ENCODE results near the gene NENF.

The NENF gene

GRCh38 chr1:212482006-212482636 is 49.4 kb downstream of the NENF start:
- peak; percentile 49 for DNase-seq (ENCODE audit: low read depth)

- peak; percentile 47 for DNase-seq (ENCODE audit: low read depth)
Measured at GRCh38 chr1:212482637-212483441, 50.1 kb downstream of the NENF start.

DNA sequence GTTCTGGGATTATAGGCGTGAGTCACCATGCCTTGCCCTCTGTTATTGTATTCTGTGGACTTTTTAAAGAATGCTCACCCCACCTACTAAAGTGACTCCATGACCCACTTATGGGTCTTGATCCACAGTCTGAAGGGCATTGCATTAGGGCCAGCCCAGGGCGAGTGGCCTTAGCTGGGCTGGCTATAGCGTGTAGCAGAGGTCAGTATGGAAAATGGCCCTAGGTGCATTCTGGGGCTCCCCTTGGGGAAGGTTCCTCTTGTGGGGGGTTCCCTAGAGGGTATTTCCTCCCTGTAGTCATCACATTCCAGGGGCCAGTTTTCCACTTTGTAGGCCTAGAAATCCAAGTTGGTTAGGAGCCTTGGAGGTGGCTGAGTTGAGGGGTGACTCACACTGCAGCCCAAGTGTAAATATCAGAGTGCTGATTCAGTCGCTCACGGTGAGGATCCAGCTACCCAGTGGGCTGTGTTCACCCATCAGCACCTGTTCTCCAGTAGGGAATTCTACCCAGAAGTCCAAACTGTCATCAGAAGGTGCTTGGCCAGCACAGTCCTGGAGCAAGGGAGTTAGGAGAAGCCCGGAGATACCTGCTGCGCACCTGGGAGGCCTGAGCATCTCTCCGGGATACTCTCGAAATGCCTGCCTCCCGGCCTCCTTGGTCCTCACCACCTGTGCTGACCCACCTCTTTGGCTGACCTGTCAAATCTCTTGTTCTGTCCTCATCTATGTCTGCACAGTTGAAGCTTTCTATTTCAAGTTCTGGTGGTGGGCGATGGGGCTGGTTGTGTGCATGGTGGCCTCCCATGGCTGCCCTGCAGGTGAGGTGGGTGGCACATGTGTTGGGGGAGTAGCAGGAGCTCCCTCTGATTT is 52.2 kb downstream of the NENF start:
- DNase-seq (ENCODE audit: low read depth), result no peak

DNA sequence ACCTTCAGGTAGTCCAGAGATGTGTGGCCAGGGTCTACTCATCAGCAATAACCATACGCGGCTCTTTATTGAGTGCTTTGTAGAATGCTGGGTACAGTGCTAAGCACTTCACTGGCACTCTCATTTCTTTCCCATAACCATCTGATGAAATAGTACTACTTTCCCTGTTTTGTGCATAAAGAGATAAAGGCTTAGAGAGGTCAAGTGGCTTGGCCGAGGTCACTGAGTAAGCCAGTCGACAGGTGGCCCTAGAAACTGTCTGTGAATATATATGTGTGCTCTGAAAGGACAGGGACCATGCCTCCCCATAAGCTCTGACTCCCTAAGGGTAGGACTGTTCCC is 52.8 kb downstream of the NENF start:
- DNase-seq (ENCODE audit: low read depth), result no peak

GRCh38 chr1:212485913-212486618 is 53.3 kb downstream of the NENF start:
- DNase-seq (ENCODE audit: low read depth), result peak; percentile 54

DNA sequence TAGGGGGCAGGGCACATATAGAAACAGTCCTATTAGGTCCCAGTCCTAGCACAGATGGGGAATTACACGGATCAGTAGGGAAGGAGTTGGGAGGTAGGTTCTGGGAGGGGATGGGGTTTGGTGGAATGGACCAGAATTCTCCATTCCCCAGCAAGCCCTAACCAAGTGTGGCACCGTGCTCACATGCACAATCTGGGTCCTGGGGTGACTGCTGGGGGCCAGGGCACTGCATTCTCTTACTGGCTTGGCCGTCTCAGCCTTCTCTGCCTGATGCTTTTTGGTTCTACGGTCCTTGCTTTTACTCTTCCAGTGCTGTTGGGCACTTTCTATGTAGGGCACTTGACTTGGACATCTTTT is 53.9 kb downstream of the NENF start:
- DNase-seq (ENCODE audit: low read depth), result no peak

GRCh38 chr1:212487286-212487685 is 54.6 kb downstream of the NENF start:
- DNase-seq (ENCODE audit: low read depth), result no peak

DNA sequence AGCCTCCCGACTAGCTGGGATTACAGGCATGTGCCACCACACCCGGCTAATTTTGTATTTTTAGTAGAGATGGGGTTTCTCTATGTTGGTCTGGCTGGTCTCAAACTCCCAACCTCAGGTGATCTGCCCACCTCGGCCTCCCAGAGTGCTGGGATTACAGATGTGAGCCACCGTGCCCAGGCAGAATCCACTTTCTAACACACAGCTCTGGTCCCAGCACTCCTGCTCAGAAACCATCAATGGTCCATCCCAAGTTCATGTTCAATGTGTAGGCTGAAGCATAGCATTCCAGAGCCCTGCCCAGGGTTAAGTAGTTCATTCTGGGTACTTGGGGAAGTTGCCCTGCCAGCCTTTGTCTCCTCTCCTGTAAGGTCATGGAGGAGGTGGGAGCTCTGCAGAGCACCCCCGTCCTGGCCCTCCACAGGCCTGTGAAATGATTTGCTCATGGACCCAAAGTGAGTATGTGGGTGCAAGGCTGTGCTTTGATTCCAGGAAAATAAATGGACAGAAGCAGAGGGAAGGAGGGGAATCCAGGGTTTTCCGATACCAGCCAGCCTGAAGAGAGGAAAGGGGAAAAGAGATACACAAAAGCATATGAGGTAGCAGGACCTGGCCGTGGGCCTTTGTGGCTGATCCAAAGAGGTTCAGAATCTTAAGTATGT is 55.2 kb downstream of the NENF start:
- no peak for DNase-seq (ENCODE audit: low read depth)

- DNase-seq (ENCODE audit: low read depth), result peak; percentile 80
Measured at GRCh38 chr1:212488436-212489283, 55.9 kb downstream of the NENF start.

GRCh38 chr1:212489284-212489859 is 56.7 kb downstream of the NENF start:
- no peak for DNase-seq (ENCODE audit: low read depth)

DNA sequence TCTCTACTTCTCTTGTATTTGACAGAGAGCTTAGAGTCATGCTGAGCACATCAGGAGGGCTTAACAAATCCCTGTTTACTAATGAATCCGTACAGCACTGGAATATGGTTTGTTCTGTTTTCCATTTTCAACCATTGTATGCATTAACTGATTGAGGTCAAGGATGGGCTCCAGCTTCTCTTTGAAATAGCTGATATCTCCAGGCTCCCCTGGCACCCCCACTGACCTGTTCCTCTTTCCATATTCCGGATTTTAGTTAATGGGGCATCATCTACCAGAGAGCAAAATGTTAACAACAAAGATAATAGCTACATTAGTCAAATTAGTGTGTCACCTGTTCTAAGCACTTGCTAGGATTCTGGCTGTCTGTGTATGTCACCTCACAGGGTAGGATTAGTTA is 57.6 kb downstream of the NENF start:
- DNase-seq (ENCODE audit: low read depth), result no peak

DNA sequence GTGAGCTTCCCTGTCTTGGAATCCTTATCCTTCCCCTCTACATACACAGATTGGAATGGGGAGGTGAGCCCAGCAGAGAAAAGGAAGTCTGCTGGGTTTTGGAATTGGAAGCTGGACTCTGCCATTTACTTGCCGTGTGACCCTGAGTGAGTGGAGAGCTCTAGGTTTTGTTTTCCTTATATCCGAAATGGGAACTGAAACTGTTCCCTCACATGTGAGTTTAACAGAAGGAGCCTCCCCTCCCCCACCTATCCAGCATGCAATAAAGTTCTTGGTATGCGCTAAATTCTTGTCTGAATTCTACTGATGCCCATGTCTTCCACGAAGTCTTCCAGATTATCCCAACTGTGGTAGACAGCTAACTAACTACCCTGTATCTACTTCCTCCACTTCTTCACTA is 58.7 kb downstream of the NENF start:
- no peak for DNase-seq (ENCODE audit: low read depth)

Data from fibroblast of the conjunctiva (primary cell).